Tibial nerve (tissue), 4 donors: ENCODE data around the gene GUCD1.

Experiments used
- EP300 ChIP-seq, 2 donors: sonication (generic); formaldehyde crosslinking; IDR thresholded peaks; one replicate each; pipeline ENCODE4 v1.6.1; 2017; ENCODE audit warnings: antibody characterized with exemption in 2 of 2, mild to moderate bottlenecking in 1 of 2
- POLR2A ChIP-seq, 2 donors: fragments of 450-650 bp; IDR thresholded peaks; one replicate each; pipeline ENCODE4 v1.6.1; 2017; ENCODE audit warnings: antibody characterized with exemption in 2 of 2, mild to moderate bottlenecking in 2 of 2, moderate library complexity in 2 of 2
- TF ChIP-seq, protein P1 (sequence below), 5 experiments: fragments of 200-600 bp in 3 of 5; fragments of 450-650 bp in 2 of 5; sonication (generic) in 3 of 5; IDR thresholded peaks; one replicate each; pipeline ENCODE4 v1.5.1; 2016 to 2019; ENCODE audit warnings: antibody characterized with exemption in 5 of 5, mild to moderate bottlenecking in 3 of 5, moderate library complexity in 2 of 5

- TF ChIP-seq, protein P1, sequence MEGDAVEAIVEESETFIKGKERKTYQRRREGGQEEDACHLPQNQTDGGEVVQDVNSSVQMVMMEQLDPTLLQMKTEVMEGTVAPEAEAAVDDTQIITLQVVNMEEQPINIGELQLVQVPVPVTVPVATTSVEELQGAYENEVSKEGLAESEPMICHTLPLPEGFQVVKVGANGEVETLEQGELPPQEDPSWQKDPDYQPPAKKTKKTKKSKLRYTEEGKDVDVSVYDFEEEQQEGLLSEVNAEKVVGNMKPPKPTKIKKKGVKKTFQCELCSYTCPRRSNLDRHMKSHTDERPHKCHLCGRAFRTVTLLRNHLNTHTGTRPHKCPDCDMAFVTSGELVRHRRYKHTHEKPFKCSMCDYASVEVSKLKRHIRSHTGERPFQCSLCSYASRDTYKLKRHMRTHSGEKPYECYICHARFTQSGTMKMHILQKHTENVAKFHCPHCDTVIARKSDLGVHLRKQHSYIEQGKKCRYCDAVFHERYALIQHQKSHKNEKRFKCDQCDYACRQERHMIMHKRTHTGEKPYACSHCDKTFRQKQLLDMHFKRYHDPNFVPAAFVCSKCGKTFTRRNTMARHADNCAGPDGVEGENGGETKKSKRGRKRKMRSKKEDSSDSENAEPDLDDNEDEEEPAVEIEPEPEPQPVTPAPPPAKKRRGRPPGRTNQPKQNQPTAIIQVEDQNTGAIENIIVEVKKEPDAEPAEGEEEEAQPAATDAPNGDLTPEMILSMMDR (IDR thresholded peaks at IDR 0.05): no peak
- TF ChIP-seq EP300 (IDR thresholded peaks at IDR 0.05) (no peak), POLR2A (IDR thresholded peaks at IDR 0.05) (no peak)
These were observed 55.1 kb downstream of the GUCD1 start for GRCh38 chr22:24499706-24500276.
